Posterior cingulate gyrus (tissue), 11 donors: ENCODE data around the gene RUFY2.

Experiments used
- DNase-seq, 10 donors: peaks; one replicate each; pipeline versions ENCODE4 v3.0.0 to v3.0.0-alpha.2; 2020 to 2021; ENCODE audit warnings: mixed read lengths in 3 of 10
- intact Hi-C: fragments of 100-400 bp; cut with DNase I; formaldehyde crosslinking; loops from one replicate; pipeline ENCODE4 v1.15.1; 2023

The RUFY2 gene

GRCh38 chr10:68365611-68366010, 41.5 kb downstream of the RUFY2 start:
- intact Hi-C loops = no loop called here
- DNase-seq = no peak

- intact Hi-C loops = no loop called here
- DNase-seq = no peak
Measured at GRCh38 chr10:68364101-68364886, 42.8 kb downstream of the RUFY2 start.

GRCh38 chr10:68362590-68362989, 44.5 kb downstream of the RUFY2 start:
- intact Hi-C loops = no loop called here
- no peak for DNase-seq

- intact Hi-C loops = no loop called here
- no peak for DNase-seq
Measured at GRCh38 chr10:68359189-68359588, 47.9 kb downstream of the RUFY2 start.

GRCh38 chr10:68353537-68353936, 53.5 kb downstream of the RUFY2 start:
- intact Hi-C loops = no loop called here
- DNase-seq = no peak

- DNase-seq = peak in 3 of 10 donors; percentile 20 to 29 (median 23)
- intact Hi-C loops = no loop called here
Measured at GRCh38 chr10:68348265-68348741, 58.8 kb downstream of the RUFY2 start.

GRCh38 chr10:68346774-68347173, 60.3 kb downstream of the RUFY2 start:
- no peak for DNase-seq
- intact Hi-C loops = no loop called here

- intact Hi-C loops = no loop called here
Measured at GRCh38 chr10:68345621-68346020, 61.5 kb downstream of the RUFY2 start.

GRCh38 chr10:68342909-68343516, 64.1 kb downstream of the RUFY2 start:
- intact Hi-C loops = no loop called here
- DNase-seq = no peak

More at GRCh38 chr10:68345621-68346020, 61.5 kb downstream of the RUFY2 start:
- no peak for DNase-seq

- DNase-seq = no peak
- intact Hi-C loops = no loop called here
Measured at GRCh38 chr10:68340358-68341080, 66.6 kb downstream of the RUFY2 start.

- intact Hi-C loops = loop anchor here (10.0 kb wide), 2 partner anchors 452 to 482 kb away; partner anchors contain the start of gene SIRT1
- DNase-seq = no peak
Measured at GRCh38 chr10:68336754-68337351, 70.2 kb downstream of the RUFY2 start.

- no peak for DNase-seq
- intact Hi-C loops = loop anchor here (5.0 to 10.0 kb wide), 3 partner anchors 72 to 480 kb away; partner anchors contain the start of genes RUFY2 and SIRT1
Measured at GRCh38 chr10:68334672-68335467, 72.2 kb downstream of the RUFY2 start.

- no peak for DNase-seq
- intact Hi-C loops = loop anchor here (2.0 to 10.0 kb wide), 4 partner anchors 74 to 479 kb away; partner anchors contain the start of genes HERC4, RUFY2 and SIRT1
Measured at GRCh38 chr10:68333440-68334431, 73.3 kb downstream of the RUFY2 start.

GRCh38 chr10:68333058-68333395, 74.0 kb downstream of the RUFY2 start:
- DNase-seq = no peak
- intact Hi-C loops = loop anchor here (2.0 to 10.0 kb wide), 4 partner anchors 74 to 478 kb away; partner anchors contain the start of genes HERC4, RUFY2 and SIRT1

- intact Hi-C loops = loop anchor here (1.0 to 10.0 kb wide), 5 partner anchors 75 to 478 kb away; partner anchors contain the start of genes HERC4, RUFY2 and SIRT1
- DNase-seq = peak; percentile 49 to 95 (median 68)
Measured at GRCh38 chr10:68332259-68333057, 74.6 kb downstream of the RUFY2 start, which contains the start of gene PBLD. TSS of gene PBLD (minus strand) at chr10:68332928. CDS start at chr10:68306844, 26,084 bp downstream.

GRCh38 chr10:68331455-68332258, 75.4 kb downstream of the RUFY2 start, which contains the start of gene HNRNPH3:
TSS of gene HNRNPH3 (plus strand) at chr10:68332064. CDS start at chr10:68337222, 5,158 bp downstream.
- intact Hi-C loops = loop anchor here (1.0 to 10.0 kb wide), 5 partner anchors 76 to 477 kb away; partner anchors contain the start of genes HERC4, RUFY2 and SIRT1
- DNase-seq = peak; percentile 95 to 99 (median 97)
